ENCODE measurements around the gene ARIH2.

ARIH2 gene

GRCh38 chr3:48957006-48957705 lies 38.5 kb downstream of the ARIH2 start:
- no peak overlapping the region for H3K4me2 ChIP-seq (ENCODE audit: low read length)
- H3K4me3 ChIP-seq (ENCODE audit: low read length) = no peak overlapping the region
- no peaks in the 10 kb centered on the region for H3K27me3 ChIP-seq (ENCODE audit: control insufficient read depth, insufficient read depth, low read length)
- H3K36me3 ChIP-seq (ENCODE audit: insufficient read depth, low read length) = peaks cover 24% of the 10 kb centered on the region
- H3K9me3 ChIP-seq (replicated peaks; ENCODE audit: low read length) = no peaks in the 10 kb centered on the region
- H3K9ac ChIP-seq (ENCODE audit: low read depth, low read length) = no peak overlapping the region
- peaks cover 6% of the 10 kb centered on the region for H3K4me1 ChIP-seq (ENCODE audit: control insufficient read depth, insufficient read depth, low read length)

DNA sequence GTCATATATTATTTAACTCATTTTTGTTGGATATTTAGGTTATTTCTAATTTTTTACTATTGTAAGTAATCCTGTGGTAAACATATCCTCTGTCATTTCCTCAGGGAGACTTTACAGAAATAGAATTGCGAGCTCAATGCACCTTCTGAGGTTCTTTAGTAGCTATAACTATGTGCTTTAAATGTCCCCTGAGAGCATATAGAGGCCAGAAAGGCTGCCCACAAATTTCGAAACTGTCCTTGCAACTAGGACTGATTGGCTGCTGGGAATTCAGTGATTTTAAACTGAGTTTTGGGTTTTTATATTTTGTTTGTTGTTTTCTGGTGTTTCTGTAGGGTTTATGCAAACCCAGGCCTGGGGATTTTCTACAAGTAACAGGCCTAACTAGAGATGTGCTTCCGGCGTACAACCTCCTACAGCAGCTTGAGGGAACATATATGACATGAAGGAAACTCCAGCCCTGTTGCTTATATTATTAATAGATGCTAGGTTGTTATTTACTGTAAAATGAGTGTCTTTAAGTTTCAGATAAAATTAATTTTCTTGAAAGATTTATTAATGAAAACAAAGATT lies 42.3 kb downstream of the ARIH2 start:
- no peak overlapping the region for H3K4me2 ChIP-seq (ENCODE audit: low read length)
- peaks cover 30% of the 10 kb centered on the region for H3K36me3 ChIP-seq (ENCODE audit: insufficient read depth, low read length)
- H3K27me3 ChIP-seq (ENCODE audit: control insufficient read depth, insufficient read depth, low read length) = no peaks in the 10 kb centered on the region
- H3K9me3 ChIP-seq (replicated peaks; ENCODE audit: low read length) = no peaks in the 10 kb centered on the region
- H3K4me1 ChIP-seq (ENCODE audit: control insufficient read depth, insufficient read depth, low read length) = peaks cover 6% of the 10 kb centered on the region
- H3K9ac ChIP-seq (ENCODE audit: low read depth, low read length) = no peak overlapping the region
- H3K4me3 ChIP-seq (ENCODE audit: low read length) = no peak overlapping the region

- no peak overlapping the region for H3K4me2 ChIP-seq (ENCODE audit: low read length)
- no peaks in the 10 kb centered on the region for H3K27me3 ChIP-seq (ENCODE audit: control insufficient read depth, insufficient read depth, low read length)
- no peak overlapping the region for H3K4me3 ChIP-seq (ENCODE audit: low read length)
- H3K4me1 ChIP-seq (ENCODE audit: control insufficient read depth, insufficient read depth, low read length) = peaks cover 20% of the 10 kb centered on the region
- H3K36me3 ChIP-seq (ENCODE audit: insufficient read depth, low read length) = peaks cover 37% of the 10 kb centered on the region
- H3K9ac ChIP-seq (ENCODE audit: low read depth, low read length) = no peak overlapping the region
- no peaks in the 10 kb centered on the region for H3K9me3 ChIP-seq (replicated peaks; ENCODE audit: low read length)
These were observed 43.7 kb downstream of the ARIH2 start for GRCh38 chr3:48962340-48962739.

DNA sequence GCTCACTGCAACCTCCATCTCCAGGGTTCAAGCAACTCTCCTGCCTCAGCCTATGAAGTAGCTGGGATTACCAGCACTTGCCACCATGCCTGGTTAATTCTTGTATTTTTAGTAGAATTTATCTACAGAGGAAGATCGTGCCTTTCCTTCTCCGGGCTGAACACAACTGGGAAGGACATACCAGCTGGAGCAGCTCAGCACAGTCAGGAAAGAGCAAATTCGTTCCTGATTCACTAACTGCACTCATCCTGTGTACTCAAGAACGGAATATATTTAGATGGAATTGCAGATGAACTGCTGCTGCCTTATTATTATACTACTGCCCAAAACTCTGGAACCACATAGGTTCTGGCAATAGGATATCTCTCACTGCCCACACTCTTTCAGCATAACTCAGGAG lies 44.3 kb downstream of the ARIH2 start:
- peaks cover 22% of the 10 kb centered on the region for H3K4me1 ChIP-seq (ENCODE audit: control insufficient read depth, insufficient read depth, low read length)
- no peaks in the 10 kb centered on the region for H3K9me3 ChIP-seq (replicated peaks; ENCODE audit: low read length)
- no peak overlapping the region for H3K4me2 ChIP-seq (ENCODE audit: low read length)
- H3K9ac ChIP-seq (ENCODE audit: low read depth, low read length) = no peak overlapping the region
- no peak overlapping the region for H3K4me3 ChIP-seq (ENCODE audit: low read length)
- H3K36me3 ChIP-seq (ENCODE audit: insufficient read depth, low read length) = peaks cover 34% of the 10 kb centered on the region
- no peaks in the 10 kb centered on the region for H3K27me3 ChIP-seq (ENCODE audit: control insufficient read depth, insufficient read depth, low read length)

DNA sequence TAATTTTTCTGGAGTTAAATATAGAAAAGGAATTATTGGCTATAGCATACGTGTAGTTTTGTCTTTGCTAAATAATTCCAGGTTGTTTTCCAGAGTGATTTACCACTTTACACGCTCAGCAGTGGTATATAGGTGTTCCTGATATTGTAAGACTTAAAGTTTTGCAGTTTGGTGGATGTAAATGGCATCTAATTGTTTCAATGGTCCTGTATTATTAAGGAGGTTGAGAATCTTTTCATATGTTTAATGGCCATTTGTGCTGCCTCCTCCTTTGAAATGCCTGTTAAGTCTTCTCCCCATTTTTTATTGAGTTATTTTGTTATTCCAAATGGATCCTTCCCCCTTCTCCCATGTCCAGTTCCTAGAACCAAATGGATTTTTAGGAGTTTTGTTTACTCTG lies 44.9 kb downstream of the ARIH2 start:
- Histone ChIP-seq H3K9me3 (replicated peaks; ENCODE audit: low read length) (no peaks in the 10 kb centered on the region), H3K4me1 (ENCODE audit: control insufficient read depth, insufficient read depth, low read length) (peaks cover 22% of the 10 kb centered on the region), H3K4me3 (ENCODE audit: low read length) (no peak overlapping the region), H3K36me3 (ENCODE audit: insufficient read depth, low read length) (peaks cover 37% of the 10 kb centered on the region), H3K27me3 (ENCODE audit: control insufficient read depth, insufficient read depth, low read length) (no peaks in the 10 kb centered on the region), H3K4me2 (ENCODE audit: low read length) (no peak overlapping the region), H3K9ac (ENCODE audit: low read depth, low read length) (no peak overlapping the region)

- H3K4me3 ChIP-seq (ENCODE audit: low read length) = no peak overlapping the region
- no peak overlapping the region for H3K4me2 ChIP-seq (ENCODE audit: low read length)
- H3K9ac ChIP-seq (ENCODE audit: low read depth, low read length) = no peak overlapping the region
- H3K27me3 ChIP-seq (ENCODE audit: control insufficient read depth, insufficient read depth, low read length) = no peaks in the 10 kb centered on the region
- H3K36me3 ChIP-seq (ENCODE audit: insufficient read depth, low read length) = peaks cover 49% of the 10 kb centered on the region
- peaks cover 17% of the 10 kb centered on the region for H3K4me1 ChIP-seq (ENCODE audit: control insufficient read depth, insufficient read depth, low read length)
- no peaks in the 10 kb centered on the region for H3K9me3 ChIP-seq (replicated peaks; ENCODE audit: low read length)
These were observed 47.7 kb downstream of the ARIH2 start for GRCh38 chr3:48966367-48966766.

- no peak overlapping the region for H3K4me3 ChIP-seq (ENCODE audit: low read length)
- H3K9me3 ChIP-seq (replicated peaks; ENCODE audit: low read length) = no peaks in the 10 kb centered on the region
- H3K9ac ChIP-seq (ENCODE audit: low read depth, low read length) = no peak overlapping the region
- H3K36me3 ChIP-seq (ENCODE audit: insufficient read depth, low read length) = peaks cover 49% of the 10 kb centered on the region
- H3K27me3 ChIP-seq (ENCODE audit: control insufficient read depth, insufficient read depth, low read length) = no peaks in the 10 kb centered on the region
- H3K4me2 ChIP-seq (ENCODE audit: low read length) = no peak overlapping the region
- H3K4me1 ChIP-seq (ENCODE audit: control insufficient read depth, insufficient read depth, low read length) = peaks cover 17% of the 10 kb centered on the region
These were observed 48.3 kb downstream of the ARIH2 start for GRCh38 chr3:48966876-48967361.

GRCh38 chr3:48970586-48970985 lies 51.9 kb downstream of the ARIH2 start:
- H3K4me3 ChIP-seq (ENCODE audit: low read length) = no peak overlapping the region
- H3K27me3 ChIP-seq (ENCODE audit: control insufficient read depth, insufficient read depth, low read length) = no peaks in the 10 kb centered on the region
- peaks cover 70% of the 10 kb centered on the region for H3K36me3 ChIP-seq (ENCODE audit: insufficient read depth, low read length)
- no peaks in the 10 kb centered on the region for H3K9me3 ChIP-seq (replicated peaks; ENCODE audit: low read length)
- H3K9ac ChIP-seq (ENCODE audit: low read depth, low read length) = no peak overlapping the region
- no peak overlapping the region for H3K4me2 ChIP-seq (ENCODE audit: low read length)
- peaks cover 17% of the 10 kb centered on the region for H3K4me1 ChIP-seq (ENCODE audit: control insufficient read depth, insufficient read depth, low read length)

DNA sequence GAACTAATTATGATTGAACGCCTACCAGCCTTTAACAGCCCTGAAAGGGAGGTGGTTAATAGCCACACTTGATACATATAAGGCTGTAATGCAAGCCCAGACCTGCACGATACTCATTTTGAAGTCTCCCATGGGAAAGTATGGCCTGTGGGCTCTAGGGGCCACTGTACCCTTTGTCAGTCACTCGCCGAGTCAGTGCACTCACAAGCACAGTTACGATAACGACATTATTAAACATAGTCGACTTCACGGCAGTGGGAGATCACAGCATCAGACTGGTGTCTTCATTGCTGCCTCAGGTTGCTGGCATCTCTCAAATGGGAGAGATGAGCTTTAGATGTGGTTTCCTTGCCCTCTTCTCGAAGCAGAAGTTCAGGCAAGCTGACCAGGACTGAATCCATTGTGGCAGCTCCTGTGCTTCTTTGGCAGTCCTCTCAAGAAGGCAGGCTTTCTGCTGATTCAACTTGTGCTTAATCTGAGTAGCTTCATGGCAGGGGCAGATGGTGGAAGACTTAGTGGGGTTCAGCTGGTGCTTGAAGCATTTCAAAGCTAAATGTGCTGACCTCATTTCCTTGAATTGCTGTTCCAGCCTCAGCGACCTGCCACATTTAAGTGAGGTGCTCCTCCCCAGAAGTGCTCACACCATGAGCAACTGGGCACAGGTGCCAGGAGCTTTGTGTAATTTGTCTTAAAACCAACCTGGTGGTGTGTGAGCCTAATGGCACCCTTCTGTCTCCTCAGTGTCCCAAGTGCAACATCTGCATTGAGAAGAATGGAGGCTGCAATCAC lies 55.6 kb downstream of the ARIH2 start:
- Histone ChIP-seq H3K9ac (ENCODE audit: low read depth, low read length) (no peak overlapping the region), H3K27me3 (ENCODE audit: control insufficient read depth, insufficient read depth, low read length) (no peaks in the 10 kb centered on the region), H3K4me2 (ENCODE audit: low read length) (no peak overlapping the region), H3K4me1 (ENCODE audit: control insufficient read depth, insufficient read depth, low read length) (no peaks in the 10 kb centered on the region), H3K36me3 (ENCODE audit: insufficient read depth, low read length) (peaks cover 69% of the 10 kb centered on the region), H3K4me3 (ENCODE audit: low read length) (no peak overlapping the region), H3K9me3 (replicated peaks; ENCODE audit: low read length) (no peaks in the 10 kb centered on the region)

DNA sequence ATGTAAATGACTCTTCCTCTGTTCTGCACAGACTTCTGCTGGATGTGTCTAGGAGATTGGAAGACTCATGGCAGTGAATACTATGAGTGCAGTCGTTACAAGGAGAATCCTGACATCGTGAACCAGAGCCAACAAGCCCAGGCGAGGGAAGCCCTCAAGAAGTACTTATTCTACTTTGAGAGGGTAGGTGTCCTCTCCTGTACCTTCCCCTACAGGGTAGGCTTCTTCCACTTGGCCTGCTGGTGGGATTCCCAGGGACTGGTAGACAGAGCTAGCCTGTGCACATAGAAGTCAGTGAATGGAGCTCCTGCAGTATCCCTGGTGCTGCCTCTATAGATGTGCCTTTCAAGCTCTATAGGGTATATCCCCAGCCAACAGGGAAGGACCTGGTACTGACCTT lies 60.8 kb downstream of the ARIH2 start:
- H3K9ac ChIP-seq (ENCODE audit: low read depth, low read length) = no peak overlapping the region
- H3K4me1 ChIP-seq (ENCODE audit: control insufficient read depth, insufficient read depth, low read length) = no peaks in the 10 kb centered on the region
- peaks cover 70% of the 10 kb centered on the region for H3K36me3 ChIP-seq (ENCODE audit: insufficient read depth, low read length)
- no peaks in the 10 kb centered on the region for H3K9me3 ChIP-seq (replicated peaks; ENCODE audit: low read length)
- H3K27me3 ChIP-seq (ENCODE audit: control insufficient read depth, insufficient read depth, low read length) = no peaks in the 10 kb centered on the region
- no peak overlapping the region for H3K4me3 ChIP-seq (ENCODE audit: low read length)
- H3K4me2 ChIP-seq (ENCODE audit: low read length) = no peak overlapping the region

- no peak overlapping the region for H3K4me3 ChIP-seq (ENCODE audit: low read length)
- peaks cover 70% of the 10 kb centered on the region for H3K36me3 ChIP-seq (ENCODE audit: insufficient read depth, low read length)
- H3K9ac ChIP-seq (ENCODE audit: low read depth, low read length) = no peak overlapping the region
- no peaks in the 10 kb centered on the region for H3K4me1 ChIP-seq (ENCODE audit: control insufficient read depth, insufficient read depth, low read length)
- no peak overlapping the region for H3K4me2 ChIP-seq (ENCODE audit: low read length)
- H3K27me3 ChIP-seq (ENCODE audit: control insufficient read depth, insufficient read depth, low read length) = no peaks in the 10 kb centered on the region
- no peaks in the 10 kb centered on the region for H3K9me3 ChIP-seq (replicated peaks; ENCODE audit: low read length)
These were observed 61.7 kb downstream of the ARIH2 start for GRCh38 chr3:48980295-48980694.

All from skeletal muscle satellite cell (primary cell).